GM21526 (cell line): Measurements from ENCODE around the gene GLRX3.
"Not testable (repeated sequence)": the region's sequence is repeated elsewhere in the genome, so short reads cannot be mapped to it uniquely, and the experiment has no call there.

ENCODE experiments used
- ATAC-seq: cut with Tn5 transposase; IDR thresholded peaks from one replicate; pipeline ENCODE4 v1.9.1; 2021; ENCODE audit warnings: moderate library complexity; ENCODE audit not compliant: unreplicated experiment, low FRiP score

Gene GLRX3

GRCh38 chr10:130188195-130189175, 52.3 kb downstream of the GLRX3 start:
- ATAC-seq, result no peak

- no peak for ATAC-seq
Observed at GRCh38 chr10:130189608-130190054, 53.4 kb downstream of the GLRX3 start.

- peak; percentile 86 for ATAC-seq
Observed at GRCh38 chr10:130190055-130190736, 54.0 kb downstream of the GLRX3 start.

GRCh38 chr10:130190737-130191115, 54.5 kb downstream of the GLRX3 start:
- ATAC-seq, result no peak

GRCh38 chr10:130191380-130191779, 55.2 kb downstream of the GLRX3 start:
- no peak for ATAC-seq

GRCh38 chr10:130192276-130192848, 56.2 kb downstream of the GLRX3 start:
- no peak for ATAC-seq

GRCh38 chr10:130193033-130193432, 56.8 kb downstream of the GLRX3 start:
- ATAC-seq, result no peak

- ATAC-seq, result no peak
Observed at GRCh38 chr10:130193493-130194193, 57.5 kb downstream of the GLRX3 start.

- no peak for ATAC-seq
Observed at GRCh38 chr10:130194194-130194990, 58.2 kb downstream of the GLRX3 start.

GRCh38 chr10:130194991-130195645, 58.9 kb downstream of the GLRX3 start:
- ATAC-seq, result no peak

- ATAC-seq, result no peak
Observed at GRCh38 chr10:130195746-130196294, 59.6 kb downstream of the GLRX3 start.

GRCh38 chr10:130196511-130197487, 60.6 kb downstream of the GLRX3 start:
- no peak for ATAC-seq

GRCh38 chr10:130198651-130199050, 62.5 kb downstream of the GLRX3 start:
- no peak for ATAC-seq

- ATAC-seq, result no peak
Observed at GRCh38 chr10:130200179-130201042, 64.2 kb downstream of the GLRX3 start.

- no peak for ATAC-seq
Observed at GRCh38 chr10:130201043-130201380, 64.8 kb downstream of the GLRX3 start.

GRCh38 chr10:130202150-130202549, 66.0 kb downstream of the GLRX3 start:
- not testable (repeated sequence) for ATAC-seq

GRCh38 chr10:130202984-130203621, 66.9 kb downstream of the GLRX3 start:
- ATAC-seq, result no peak
